ENCODE data around the gene NSD1. TPM values are rescaled to one million over a fixed set of nuclear protein-coding genes. Genes with fewer than 3 reads are reported as not detected.

Gene NSD1
- total and polyA plus RNA-seq, 9 of the 15 experiments (the other 6 are each of a cell fraction or from before 2014, with no cell fraction given) = 3.8 to 51.0 (median 24.7) TPM

GRCh38 chr5:177304392-177305119 is 171.0 kb downstream of the NSD1 start (continued):
- TF ChIP-seq ZNF609 (CRISPR knock-in tag; IDR thresholded peaks at IDR 0.05; ENCODE audit: borderline replicate concordance) (no peak), SMARCC2 (IDR thresholded peaks at IDR 0.05; ENCODE audit: low read depth) (no peak), DIDO1 (tag; IDR thresholded peaks at IDR 0.05; ENCODE audit: low read depth) (no peak), KAT8 (IDR thresholded peaks at IDR 0.05; ENCODE audit: low read depth) (no peak), GMEB1 (CRISPR knock-in tag; IDR thresholded peaks at IDR 0.05) (no peak), ZNF124 (CRISPR knock-in tag; IDR thresholded peaks at IDR 0.05) (no peak), POLR2B (IDR thresholded peaks at IDR 0.05; ENCODE audit: low read depth, partially characterized antibody) (peak; percentile 20), RB1 (IDR thresholded peaks at IDR 0.05; ENCODE audit: low read depth) (no peak), TCF15 (CRISPR knock-in tag; IDR thresholded peaks at IDR 0.05) (no peak), NFIC (IDR thresholded peaks at IDR 0.05) (peak; percentile 13; the same call in 1 of the 2 replicates), USF2 (CRISPR knock-in tag; IDR thresholded peaks at IDR 0.05) (no peak), ATF1 (CRISPR knock-in tag; IDR thresholded peaks at IDR 0.05) (no peak), ATF1 (tag; IDR thresholded peaks at IDR 0.05) (no peak), JUNB (CRISPR knock-in tag; conservative IDR thresholded peaks at IDR 0.05) (no peak), PHF20 (IDR thresholded peaks at IDR 0.05; ENCODE audit: partially characterized antibody) (no peak), PHF21A (IDR thresholded peaks at IDR 0.05; ENCODE audit: borderline replicate concordance, low read depth) (no peak), CBFB (CRISPR knock-in tag; IDR thresholded peaks at IDR 0.05) (0 out of 2 replicates have a peak, but pooled peaks have one; percentile 45)
- TF ChIP-seq, protein P1, sequence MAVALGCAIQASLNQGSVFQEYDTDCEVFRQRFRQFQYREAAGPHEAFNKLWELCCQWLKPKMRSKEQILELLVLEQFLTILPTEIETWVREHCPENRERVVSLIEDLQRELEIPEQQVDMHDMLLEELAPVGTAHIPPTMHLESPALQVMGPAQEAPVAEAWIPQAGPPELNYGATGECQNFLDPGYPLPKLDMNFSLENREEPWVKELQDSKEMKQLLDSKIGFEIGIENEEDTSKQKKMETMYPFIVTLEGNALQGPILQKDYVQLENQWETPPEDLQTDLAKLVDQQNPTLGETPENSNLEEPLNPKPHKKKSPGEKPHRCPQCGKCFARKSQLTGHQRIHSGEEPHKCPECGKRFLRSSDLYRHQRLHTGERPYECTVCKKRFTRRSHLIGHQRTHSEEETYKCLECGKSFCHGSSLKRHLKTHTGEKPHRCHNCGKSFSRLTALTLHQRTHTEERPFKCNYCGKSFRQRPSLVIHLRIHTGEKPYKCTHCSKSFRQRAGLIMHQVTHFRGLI (CRISPR knock-in tag; IDR thresholded peaks at IDR 0.05) = no peak

Measured in K562 (cell line).